Loucy (cell line): ENCODE data around the gene KLK15.

ENCODE experiments used
- H2AFZ ChIP-seq: fragments of 200-600 bp; sonication (generic); 2 replicates; pipeline ENCODE4 v1.6.0; 2016; ENCODE audit warnings: antibody characterized with exemption, mild to moderate bottlenecking, low read length, moderate library complexity
- H3F3A ChIP-seq: fragments of 200-600 bp; 2 replicates; pipeline ENCODE4 v1.6.0; 2016; ENCODE audit warnings: antibody characterized with exemption, low read depth, mild to moderate bottlenecking
- H3K27me3 ChIP-seq: fragments of 200-600 bp; sonication (generic); 2 replicates; pipeline ENCODE4 v1.6.1; 2014; ENCODE audit warnings: low read length, mild to moderate bottlenecking; ENCODE audit not compliant: insufficient read depth, poor library complexity, severe bottlenecking
- H3K36me3 ChIP-seq: fragments of 200-600 bp; sonication (generic); 2 replicates; pipeline ENCODE4 v1.6.1; 2016; ENCODE audit warnings: low read length; ENCODE audit not compliant: insufficient read depth
- H3K4me1 ChIP-seq: fragments of 200-600 bp; sonication (generic); 2 replicates; pipeline ENCODE4 v1.5.1; 2014; ENCODE audit warnings: low read length, mild to moderate bottlenecking; ENCODE audit not compliant: insufficient read depth, poor library complexity, severe bottlenecking
- H3K4me2 ChIP-seq: fragments of 200-600 bp; sonication (generic); 2 replicates; pipeline ENCODE4 v1.6.0; 2014; ENCODE audit warnings: antibody characterized with exemption, low read length, low read depth, mild to moderate bottlenecking; ENCODE audit not compliant: poor library complexity, severe bottlenecking
- H3K4me3 ChIP-seq: fragments of 200-600 bp; sonication (generic); 2 replicates; pipeline ENCODE4 v1.5.1; 2014; ENCODE audit warnings: low read length, mild to moderate bottlenecking, mixed read lengths; ENCODE audit not compliant: poor library complexity, severe bottlenecking
- H3K79me2 ChIP-seq: fragments of 200-600 bp; sonication (generic); 2 replicates; pipeline ENCODE4 v1.6.1; 2014; ENCODE audit warnings: low read length; ENCODE audit not compliant: insufficient read depth
- H3K9ac ChIP-seq: fragments of 200-600 bp; sonication (generic); 2 replicates; pipeline ENCODE4 v1.6.0; 2014; ENCODE audit warnings: mild to moderate bottlenecking, low read depth, low read length, moderate library complexity; ENCODE audit not compliant: poor library complexity, severe bottlenecking
- H3K9me2 ChIP-seq: fragments of 200-600 bp; sonication (generic); replicated peaks from 2 replicates; pipeline ENCODE4 v1.6.1; 2016; ENCODE audit warnings: low read depth, low read length, mixed read lengths
- H3K9me3 ChIP-seq: fragments of 200-600 bp; sonication (generic); 2 replicates; pipeline ENCODE4 v1.6.1; 2014; ENCODE audit warnings: mild to moderate bottlenecking, antibody characterized with exemption, low read length, low read depth; ENCODE audit not compliant: insufficient read depth
- H4K20me1 ChIP-seq: fragments of 200-600 bp; sonication (generic); 2 replicates; pipeline ENCODE4 v1.6.0; 2014; ENCODE audit warnings: antibody characterized with exemption, low read length, mild to moderate bottlenecking; ENCODE audit not compliant: insufficient read depth, poor library complexity, severe bottlenecking
- CTCF ChIP-seq: fragments of 200-600 bp; sonication (generic); conservative IDR thresholded peaks from 2 replicates; pipeline ENCODE4 v1.5.1; 2014; ENCODE audit warnings: mild to moderate bottlenecking, antibody characterized with exemption, low read length
- EZH2phosphoT487 ChIP-seq: fragments of 200-600 bp; IDR thresholded peaks from 2 replicates; pipeline ENCODE4 v1.6.1; 2018; ENCODE audit warnings: antibody characterized with exemption, mild to moderate bottlenecking, moderate library complexity, borderline replicate concordance

Gene KLK15

GRCh38 chr19:50854636-50855410 is 21.4 kb upstream of the KLK15 start, which contains the start of gene KLK3:
Gene KLK3, plus strand, starts transcription at chr19:50854915. Its CDS starts 41 bp downstream, at chr19:50854956.
- Histone ChIP-seq H3K27me3 (no peaks in the 10 kb centered on the region), H3K4me2 (no peak within 1 kb of the TSS), H3K4me3 (no peak within 1 kb of the TSS), H3K4me1 (no peaks in the 10 kb centered on the region), H4K20me1 (no peaks in the 10 kb centered on the region), H3K9me2 (no peaks in the 10 kb centered on the region), H3K9ac (no peak within 1 kb of the TSS), H3F3A (no peaks in the 10 kb centered on the region), H3K9me3 (no peaks in the 10 kb centered on the region; the same call in 1 of the 2 replicates), H2AFZ (no peak within 1 kb of the TSS), H3K79me2 (no peaks in the 10 kb centered on the region), H3K36me3 (no peaks in the 10 kb centered on the region)
- TF ChIP-seq CTCF, result no peak
- no peak for TF ChIP-seq EZH2phosphoT487

- Histone ChIP-seq H3K9me2 (no peaks in the 10 kb centered on the region), H3K9me3 (no peaks in the 10 kb centered on the region; the same call in 1 of the 2 replicates), H3K4me2 (no peak overlapping the region), H3K79me2 (no peaks in the 10 kb centered on the region), H3F3A (no peaks in the 10 kb centered on the region), H4K20me1 (no peaks in the 10 kb centered on the region), H3K36me3 (no peaks in the 10 kb centered on the region), H3K27me3 (no peaks in the 10 kb centered on the region), H3K4me3 (no peak overlapping the region), H3K9ac (no peak overlapping the region), H2AFZ (no peak overlapping the region), H3K4me1 (no peaks in the 10 kb centered on the region)
- TF ChIP-seq CTCF (no peak), EZH2phosphoT487 (no peak)
Observed at GRCh38 chr19:50851620-50852019, 18.2 kb upstream of the KLK15 start.

GRCh38 chr19:50850738-50851137 is 17.4 kb upstream of the KLK15 start:
- H3K9me3 ChIP-seq, result no peaks in the 10 kb centered on the region; the same call in 1 of the 2 replicates
- no peaks in the 10 kb centered on the region for H3K27me3 ChIP-seq
- no peak overlapping the region for H2AFZ ChIP-seq
- no peaks in the 10 kb centered on the region for H3K9me2 ChIP-seq
- H3F3A ChIP-seq, result no peaks in the 10 kb centered on the region
- no peaks in the 10 kb centered on the region for H3K79me2 ChIP-seq
- H3K36me3 ChIP-seq, result no peaks in the 10 kb centered on the region
- H4K20me1 ChIP-seq, result no peaks in the 10 kb centered on the region
- no peak overlapping the region for H3K4me2 ChIP-seq
- no peak overlapping the region for H3K9ac ChIP-seq
- no peak overlapping the region for H3K4me3 ChIP-seq
- H3K4me1 ChIP-seq, result no peaks in the 10 kb centered on the region
- TF ChIP-seq CTCF (no peak), EZH2phosphoT487 (no peak)
